B cell (primary cell): Measurements from ENCODE around the gene PBXIP1. TPM values are rescaled to one million over a fixed set of nuclear protein-coding genes. Genes with fewer than 3 reads are reported as not detected.
A peak's percentile ranks its signal among the peaks of the same experiment; 100 is the strongest.

Source experiments
- ATAC-seq: fragments of 200-7000 bp; cut with Tn5 transposase; one replicate; pipeline ENCODE4 v1.10.0; 2021; ENCODE audit warnings: low read depth, mild to moderate bottlenecking, moderate number of reproducible peaks, moderate library complexity
- CTCF ChIA-PET: fragments of 350-600 bp; sonication (Branson Sonifier 250); formaldehyde crosslinking; loops from one replicate; lab custom pipeline; 2021; ENCODE audit warnings: antibody characterized with exemption, inconsistent platforms; lab: Charles Lee
- POLR2A ChIA-PET: fragments of 350-600 bp; sonication (Branson Sonifier 250); formaldehyde crosslinking; loops from one replicate; lab custom pipeline; 2021; ENCODE audit warnings: antibody characterized with exemption; lab: Charles Lee
- DNase-seq: peaks from one replicate; pipeline ENCODE4 v3.0.0; 2013
- H2AFZ ChIP-seq: 2 replicates; pipeline ENCODE4 v1.6.1; 2012; ENCODE audit warnings: mild to moderate bottlenecking, low read depth, low read length; ENCODE audit not compliant: insufficient read depth, poor library complexity, severe bottlenecking
- H3K27ac ChIP-seq, 2 donors: 1 replicate in 1 of 2; 2 replicates in 1 of 2; pipeline ENCODE4 v1.5.1; 2012 to 2013; ENCODE audit warnings: low read length in 2 of 2, mild to moderate bottlenecking in 2 of 2, moderate library complexity in 1 of 2
- H3K27me3 ChIP-seq, 4 experiments: fragments of 200-600 bp in 1 of 4; sonication (generic) in 1 of 4; replicated peaks in 1 of 4; 1 replicate in 2 of 4; 2 replicates in 2 of 4; pipeline versions ENCODE4 v1.6.1 to v1.7.0; 2013 to 2016; ENCODE audit warnings: low read length in 3 of 4, mild to moderate bottlenecking in 2 of 4, mixed read lengths in 1 of 4, moderate library complexity in 1 of 4; ENCODE audit not compliant: insufficient read depth in 4 of 4, control insufficient read depth in 3 of 4; ENCODE audit errors: control extremely low read depth in 1 of 4
- H3K36me3 ChIP-seq, 2 experiments: replicated peaks in 1 of 2; 1 replicate in 1 of 2; 2 replicates in 1 of 2; pipeline versions ENCODE4 v1.6.1 to v1.7.1; 2013; ENCODE audit warnings: low read length in 1 of 2; ENCODE audit not compliant: insufficient read depth in 2 of 2, control insufficient read depth in 1 of 2; ENCODE audit errors: control extremely low read depth in 1 of 2, extremely low read depth in 1 of 2
- H3K4me1 ChIP-seq, 2 donors: fragments of 200-600 bp in 1 of 2; sonication (generic) in 1 of 2; 1 replicate in 1 of 2; 2 replicates in 1 of 2; pipeline versions ENCODE4 v1.5.1 to v1.6.1; 2013 to 2017; ENCODE audit warnings: low read length in 2 of 2; ENCODE audit not compliant: control insufficient read depth in 2 of 2, insufficient read depth in 2 of 2
- H3K4me2 ChIP-seq: replicated peaks from 2 replicates; pipeline ENCODE3; 2012; ENCODE audit warnings: mild to moderate bottlenecking, low read depth, low read length; ENCODE audit not compliant: poor library complexity, severe bottlenecking
- H3K4me3 ChIP-seq, 5 experiments: fragments of 200-600 bp in 1 of 5; sonication (generic) in 1 of 5; 1 replicate in 3 of 5; 2 replicates in 2 of 5; pipeline versions ENCODE4 v1.5.1 to v1.7.0; 2011 to 2016; ENCODE audit warnings: low read length in 4 of 5, mild to moderate bottlenecking in 4 of 5, low read depth in 2 of 5, control low read depth in 1 of 5, moderate library complexity in 1 of 5; ENCODE audit not compliant: insufficient read depth in 1 of 5; ENCODE audit errors: control extremely low read depth in 1 of 5, extremely low read depth in 1 of 5
- H3K79me2 ChIP-seq: fragments of 200-600 bp; sonication (generic); one replicate; pipeline ENCODE4 v1.6.0; 2016; ENCODE audit warnings: low read length; ENCODE audit not compliant: control insufficient read depth, insufficient read depth
- H3K9ac ChIP-seq: fragments of 200-600 bp; sonication (generic); 2 replicates; pipeline ENCODE4 v1.6.1; 2017; ENCODE audit warnings: mild to moderate bottlenecking, low read length, moderate library complexity
- H3K9me3 ChIP-seq, 3 donors: one replicate each; pipeline versions ENCODE4 v1.6.1 to v1.7.1; 2013; ENCODE audit warnings: low read length in 2 of 3; ENCODE audit not compliant: control insufficient read depth in 2 of 3, insufficient read depth in 1 of 3; ENCODE audit errors: control extremely low read depth in 1 of 3
- H4K20me1 ChIP-seq: 2 replicates; pipeline ENCODE4 v1.6.0; 2012; ENCODE audit warnings: mild to moderate bottlenecking, low read length; ENCODE audit not compliant: insufficient read depth, control insufficient read depth, poor library complexity, severe bottlenecking
- H3K27ac Mint-ChIP-seq: one replicate; pipeline ENCODE4 v1.8.0; 2021; ENCODE audit warnings: mixed read lengths
- H3K27me3 Mint-ChIP-seq: one replicate; pipeline ENCODE4 v1.8.0; 2021; ENCODE audit warnings: mixed read lengths
- H3K4me1 Mint-ChIP-seq: one replicate; pipeline ENCODE4 v1.8.0; 2021; ENCODE audit warnings: mixed read lengths
- H3K4me3 Mint-ChIP-seq: one replicate; pipeline ENCODE4 v1.8.0; 2021; ENCODE audit warnings: mixed read lengths
- H3K9me3 Mint-ChIP-seq: one replicate; pipeline ENCODE4 v1.8.0; 2022; ENCODE audit warnings: mixed read lengths; ENCODE audit not compliant: insufficient read depth
- EZH2 ChIP-seq: IDR thresholded peaks from 2 replicates; pipeline ENCODE4 v1.6.1; 2012; ENCODE audit warnings: borderline replicate concordance, low read depth, mild to moderate bottlenecking, moderate library complexity, low read length; ENCODE audit not compliant: insufficient read depth, poor library complexity, severe bottlenecking
- WGBS: methylation state at CpG from one replicate; pipeline ENCODE4 v1.1.5; 2013; ENCODE audit warnings: missing lambda C conversion rate; ENCODE audit not compliant: insufficient coverage; 5-methylcytosine and 5-hydroxymethylcytosine counted together
- intact Hi-C: fragments of 100-400 bp; cut with micrococcal nuclease; formaldehyde crosslinking; loops from one replicate; pipeline ENCODE4 v1.10.0; 2022
- polyA plus RNA-seq: library from polyadenylated mRNA; depleted of rRNA; stranded (reverse); fragments of >200 nt; gene quantifications from 2 replicates; pipeline ENCODE4 v1.2.3, GENCODE V29; 2012
- total RNA-seq, 2 donors: library from RNA; stranded (reverse); fragments of 120-200 nt in 1 of 2; gene quantifications; 1 replicate in 1 of 2; 2 replicates in 1 of 2; pipeline versions ENCODE4 v1.2.3 to v1.2.4, GENCODE V29; 2013 to 2022
- TF ChIP-seq, protein P1 (sequence below): fragments of 200-600 bp; IDR thresholded peaks from one replicate; pipeline ENCODE4 v1.8.0; 2022; ENCODE audit warnings: antibody characterized with exemption, mild to moderate bottlenecking

PBXIP1 gene
- total and polyA plus RNA-seq, 2 donors (not counting 1 experiment from before 2014, with no cell fraction given), result 77.6 to 212 TPM

DNA sequence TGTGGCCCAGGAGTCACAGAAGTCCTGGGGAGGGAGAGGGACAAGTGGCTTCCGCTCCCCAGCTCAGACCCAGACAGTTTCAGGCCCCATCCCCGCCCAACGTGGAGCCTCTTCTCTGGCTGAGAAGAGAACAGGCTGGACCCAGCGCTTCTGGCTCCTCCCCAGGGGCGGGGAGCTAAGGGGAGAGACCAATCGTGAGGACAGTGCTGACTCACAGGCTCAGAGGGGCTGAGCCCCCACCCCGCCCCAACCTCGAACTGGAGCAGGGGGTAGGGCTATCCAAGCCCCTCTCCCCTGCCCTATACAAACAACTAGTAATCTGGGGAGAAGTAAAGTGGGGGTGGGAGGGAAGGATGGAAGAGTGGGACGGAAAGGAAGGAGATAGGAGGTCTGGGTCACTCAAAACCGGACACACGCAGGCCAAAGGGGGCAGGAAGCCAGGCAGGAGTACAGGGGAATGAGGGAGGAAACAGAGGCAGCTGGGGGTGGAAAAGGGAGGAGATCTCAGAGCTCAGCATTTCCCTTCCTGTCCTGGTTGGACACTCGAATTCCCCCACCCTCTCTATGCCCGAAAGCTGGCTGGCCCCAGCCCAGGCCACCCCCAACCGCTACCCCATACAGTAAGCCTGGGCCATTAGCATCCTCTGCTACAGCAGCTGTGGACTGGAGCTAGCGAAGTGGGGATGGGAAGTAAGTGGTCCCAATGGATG, 14.9 kb upstream of the PBXIP1 start, which contains the start of gene SHC1:
Gene SHC1, minus strand, starts transcription at position 117 of the 710 bp plus-strand sequence. CDS start 221 bp downstream, outside the sequence.
- H2AFZ ChIP-seq, result no peak within 1 kb of the TSS
- 64% methylated on average over 3 of the region's 15 CpGs for WGBS
- H3K4me3 Mint-ChIP-seq, result peak within 1 kb of the TSS; percentile 24
- ChIA-PET CTCF (interaction anchor here (0.9 to 8.7 kb wide), 6 partner anchors 8 to 47 kb away, joined by 3 to 110 read pairs (median 4); partner anchors contain the start of genes PMVK and PYGO2), POLR2A (interaction anchor here (1.2 kb wide), 1 partner anchor 15 kb away, joined by 6 read pairs; the partner anchor contains the start of gene PBXIP1)
- H3K27ac ChIP-seq, result peak within 1 kb of the TSS in 1 of 2 donors; percentile 14
- DNase-seq (no peak), ATAC-seq (no peak)
- intact Hi-C loops, result loop anchor here (5.0 kb wide), 1 partner anchor 202 kb away; the partner anchor contains the start of genes KRTCAP2 and TRIM46
- no peak within 1 kb of the TSS for H3K4me2 ChIP-seq
- H3K4me3 ChIP-seq, result no peak within 1 kb of the TSS
- no peaks in the 10 kb centered on the region for H3K9me3 Mint-ChIP-seq
- peaks cover 27% of the 10 kb centered on the region for H3K4me1 Mint-ChIP-seq
- peaks cover 13 to 33% of the 10 kb centered on the region in 2 donors for H3K4me1 ChIP-seq
- peaks cover 71% of the 10 kb centered on the region for H3K79me2 ChIP-seq
- no peaks in the 10 kb centered on the region for H3K27me3 ChIP-seq
- TF ChIP-seq, protein P1, sequence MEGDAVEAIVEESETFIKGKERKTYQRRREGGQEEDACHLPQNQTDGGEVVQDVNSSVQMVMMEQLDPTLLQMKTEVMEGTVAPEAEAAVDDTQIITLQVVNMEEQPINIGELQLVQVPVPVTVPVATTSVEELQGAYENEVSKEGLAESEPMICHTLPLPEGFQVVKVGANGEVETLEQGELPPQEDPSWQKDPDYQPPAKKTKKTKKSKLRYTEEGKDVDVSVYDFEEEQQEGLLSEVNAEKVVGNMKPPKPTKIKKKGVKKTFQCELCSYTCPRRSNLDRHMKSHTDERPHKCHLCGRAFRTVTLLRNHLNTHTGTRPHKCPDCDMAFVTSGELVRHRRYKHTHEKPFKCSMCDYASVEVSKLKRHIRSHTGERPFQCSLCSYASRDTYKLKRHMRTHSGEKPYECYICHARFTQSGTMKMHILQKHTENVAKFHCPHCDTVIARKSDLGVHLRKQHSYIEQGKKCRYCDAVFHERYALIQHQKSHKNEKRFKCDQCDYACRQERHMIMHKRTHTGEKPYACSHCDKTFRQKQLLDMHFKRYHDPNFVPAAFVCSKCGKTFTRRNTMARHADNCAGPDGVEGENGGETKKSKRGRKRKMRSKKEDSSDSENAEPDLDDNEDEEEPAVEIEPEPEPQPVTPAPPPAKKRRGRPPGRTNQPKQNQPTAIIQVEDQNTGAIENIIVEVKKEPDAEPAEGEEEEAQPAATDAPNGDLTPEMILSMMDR, result no peak
- no peak for TF ChIP-seq EZH2
- no peaks in the 10 kb centered on the region for H3K27me3 Mint-ChIP-seq
- peaks cover 0 to 45% of the 10 kb centered on the region in 2 experiments for H3K36me3 ChIP-seq
- H3K9me3 ChIP-seq, result no peaks in the 10 kb centered on the region
- H3K9ac ChIP-seq, result no peak within 1 kb of the TSS
- peak within 1 kb of the TSS; percentile 54 for H3K27ac Mint-ChIP-seq
- H4K20me1 ChIP-seq, result peaks cover 39% of the 10 kb centered on the region
